GM23338 (cell line): ENCODE data around the gene CDH23. TPM values are rescaled to one million over a fixed set of nuclear protein-coding genes. Genes with fewer than 3 reads are reported as not detected.

ENCODE experiments used
- ATAC-seq: fragments of 200-7000 bp; cut with Tn5 transposase; 3 replicates; pipeline ENCODE4 v1.9.1; 2020
- DNase-seq: peaks from one replicate; pipeline ENCODE4 v3.0.0-alpha.2; 2015; ENCODE audit warnings: low spot score
- H2AFZ ChIP-seq: fragments of 200-600 bp; sonication (generic); 2 replicates; pipeline ENCODE4 v1.8.0; 2016; ENCODE audit warnings: antibody characterized with exemption, mild to moderate bottlenecking, moderate library complexity
- H3F3A ChIP-seq: fragments of 200-600 bp; sonication (generic); replicated peaks from 2 replicates; pipeline ENCODE4 v1.8.0; 2017; ENCODE audit warnings: antibody characterized with exemption, mixed run types, low read depth
- H3K27ac ChIP-seq: fragments of 200-600 bp; sonication (generic); 2 replicates; pipeline ENCODE4 v1.6.1; 2016; ENCODE audit warnings: low read depth
- H3K27me3 ChIP-seq: fragments of 200-600 bp; sonication (generic); 2 replicates; pipeline ENCODE4 v1.8.0; 2016; ENCODE audit warnings: mild to moderate bottlenecking, mixed run types, moderate library complexity; ENCODE audit not compliant: insufficient read depth
- H3K36me3 ChIP-seq: fragments of 200-600 bp; sonication (generic); 2 replicates; pipeline ENCODE4 v1.8.0; 2016; ENCODE audit warnings: mild to moderate bottlenecking; ENCODE audit not compliant: insufficient read depth
- H3K4me1 ChIP-seq: fragments of 200-600 bp; sonication (generic); 2 replicates; pipeline ENCODE4 v1.8.0; 2016; ENCODE audit warnings: mild to moderate bottlenecking, moderate library complexity; ENCODE audit not compliant: insufficient read depth
- H3K4me2 ChIP-seq: fragments of 200-600 bp; sonication (generic); 2 replicates; pipeline ENCODE4 v1.7.1; 2017; ENCODE audit warnings: mixed run types
- H3K4me3 ChIP-seq: fragments of 200-600 bp; sonication (generic); 2 replicates; pipeline ENCODE4 v1.6.1; 2016; ENCODE audit warnings: mixed run types
- H3K79me2 ChIP-seq: fragments of 200-600 bp; sonication (generic); replicated peaks from 2 replicates; pipeline ENCODE4 v1.8.0; 2017; ENCODE audit warnings: mild to moderate bottlenecking; ENCODE audit not compliant: insufficient read depth
- H3K9me2 ChIP-seq: fragments of 200-600 bp; sonication (generic); 2 replicates; pipeline ENCODE4 v1.8.0; 2017; ENCODE audit not compliant: insufficient read depth
- H4K20me1 ChIP-seq: fragments of 200-600 bp; sonication (generic); replicated peaks from 2 replicates; pipeline ENCODE4 v1.8.0; 2017; ENCODE audit warnings: mild to moderate bottlenecking; ENCODE audit not compliant: insufficient read depth
- H3K27ac Mint-ChIP-seq: 2 replicates; pipeline ENCODE4 v1.8.0; 2020; ENCODE audit warnings: inconsistent platforms, mild to moderate bottlenecking, moderate library complexity, mixed read lengths
- H3K27me3 Mint-ChIP-seq: 3 replicates; pipeline ENCODE4 v1.8.0; 2022; ENCODE audit warnings: low read depth, mild to moderate bottlenecking, moderate library complexity, mixed read lengths, inconsistent platforms; ENCODE audit not compliant: insufficient read depth, poor library complexity
- H3K36me3 Mint-ChIP-seq: 3 replicates; pipeline ENCODE4 v1.8.0; 2021; ENCODE audit warnings: low read depth, mild to moderate bottlenecking, inconsistent platforms, moderate library complexity, mixed read lengths
- H3K4me1 Mint-ChIP-seq: 3 replicates; pipeline ENCODE4 v1.8.0; 2020; ENCODE audit warnings: mild to moderate bottlenecking, inconsistent platforms, mixed read lengths
- H3K4me3 Mint-ChIP-seq: 3 replicates; pipeline ENCODE4 v1.8.0; 2021; ENCODE audit warnings: moderate library complexity, mild to moderate bottlenecking, inconsistent platforms, mixed read lengths
- H3K9me3 Mint-ChIP-seq: 3 replicates; pipeline ENCODE4 v1.8.0; 2020; ENCODE audit warnings: moderate library complexity, mild to moderate bottlenecking, inconsistent platforms, mixed read lengths
- EZH2 ChIP-seq: fragments of 200-600 bp; sonication (generic); IDR thresholded peaks from one replicate; pipeline ENCODE4 v1.8.0; 2017; ENCODE audit warnings: antibody characterized with exemption, mild to moderate bottlenecking, low read depth; ENCODE audit not compliant: unreplicated experiment
- EZH2phosphoT487 ChIP-seq: fragments of 200-600 bp; sonication (generic); IDR thresholded peaks from one replicate; pipeline ENCODE4 v1.8.1; 2018; ENCODE audit warnings: antibody characterized with exemption; ENCODE audit not compliant: unreplicated experiment
- NANOG ChIP-seq: IDR thresholded peaks from 2 replicates; pipeline ENCODE4 v1.6.1; 2016; ENCODE audit warnings: antibody characterized with exemption, borderline replicate concordance
- POLR2AphosphoS5 ChIP-seq: IDR thresholded peaks from 2 replicates; pipeline ENCODE4 v1.6.1; 2016; ENCODE audit warnings: antibody characterized with exemption, low read depth
- STAT1 ChIP-seq: IDR thresholded peaks from one replicate; pipeline ENCODE4 v1.6.1; 2016; ENCODE audit warnings: antibody characterized with exemption; ENCODE audit not compliant: unreplicated experiment
- ZNF331 ChIP-seq: fragments of 250-450 bp; sonication (Bioruptor Pico); IDR thresholded peaks from 2 replicates; pipeline ENCODE4 v1.5.0; 2020; ENCODE audit warnings: low read depth, mild to moderate bottlenecking, moderate library complexity
- ZNF462 ChIP-seq: fragments of 250-450 bp; sonication (Bioruptor Pico); IDR thresholded peaks from 2 replicates; pipeline ENCODE4 v1.5.0; 2020; ENCODE audit warnings: mild to moderate bottlenecking, moderate library complexity
- polyA plus RNA-seq: library from polyadenylated mRNA; unstranded; fragments of >200 nt; fragmentation: Nextera tagmentation; extraction: Ambion mirVana; gene quantifications from 2 replicates; pipeline ENCODE4 v1.2.1, GENCODE V29; 2016
- total RNA-seq: library from RNA; depleted of rRNA; stranded (reverse); fragments of >200 nt; shearing (Covaris generic); gene quantifications from 2 replicates; pipeline ENCODE4 v1.2.3, GENCODE V29; 2014
- TF ChIP-seq, protein P1 (sequence below): IDR thresholded peaks from one replicate; pipeline ENCODE4 v1.6.1; 2018; ENCODE audit warnings: antibody characterized with exemption; ENCODE audit not compliant: unreplicated experiment
- TF ChIP-seq, protein P2 (sequence below), 2 experiments: fragments of 200-600 bp in 1 of 2; sonication (generic) in 1 of 2; conservative IDR thresholded peaks; 2 replicates each; pipeline versions ENCODE4 v1.5.1 to v1.6.1; 2016 to 2017; ENCODE audit warnings: antibody characterized with exemption in 2 of 2, low read depth in 2 of 2, mild to moderate bottlenecking in 2 of 2, moderate library complexity in 1 of 2

CDH23 gene
- total and polyA plus RNA-seq, 2 experiments from 2014 or later, result 0.95 to 4.3 TPM

DNA sequence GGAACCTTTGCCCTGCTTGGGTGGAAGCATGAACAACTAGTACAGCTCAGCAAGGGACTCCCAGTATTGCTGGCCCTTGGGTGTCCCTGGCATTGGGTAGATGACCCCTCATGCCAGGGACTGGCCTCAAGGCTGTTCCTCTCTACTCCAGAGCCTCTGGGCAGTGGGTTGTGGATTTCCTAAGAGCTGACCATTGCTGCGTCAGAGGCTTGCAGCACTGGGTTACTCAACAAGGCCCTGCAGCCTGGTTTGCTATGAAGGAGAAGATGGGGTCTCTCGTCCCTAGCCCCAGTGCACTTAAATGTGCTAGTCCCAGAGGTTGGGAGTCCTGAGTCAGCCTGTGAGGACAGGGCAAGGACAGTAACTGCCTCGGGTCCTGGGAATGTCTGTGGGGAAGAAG is 374.1 kb downstream of the CDH23 start:
- Histone ChIP-seq H3K79me2 (no peaks in the 10 kb centered on the region), H3K9me2 (no peaks in the 10 kb centered on the region), H3K4me2 (no peak overlapping the region), H3K4me3 (no peak overlapping the region), H3K27me3 (peaks cover 12% of the 10 kb centered on the region; the same call in 1 of the 2 replicates), H4K20me1 (no peaks in the 10 kb centered on the region), H3K27ac (no peak overlapping the region), H3K36me3 (no peaks in the 10 kb centered on the region), H2AFZ (no peak overlapping the region), H3K4me1 (no peaks in the 10 kb centered on the region), H3F3A (no peaks in the 10 kb centered on the region)
- no peak overlapping the region for H3K4me3 Mint-ChIP-seq
- H3K36me3 Mint-ChIP-seq, result no peaks in the 10 kb centered on the region
- ATAC-seq, result no peak
- no peaks in the 10 kb centered on the region; the same call in 2 of the 3 replicates for H3K9me3 Mint-ChIP-seq
- no peak for TF ChIP-seq NANOG
- TF ChIP-seq EZH2phosphoT487, result no peak
- no peak for TF ChIP-seq ZNF331
- TF ChIP-seq STAT1, result no peak
- TF ChIP-seq EZH2, result no peak
- TF ChIP-seq, protein P1, sequence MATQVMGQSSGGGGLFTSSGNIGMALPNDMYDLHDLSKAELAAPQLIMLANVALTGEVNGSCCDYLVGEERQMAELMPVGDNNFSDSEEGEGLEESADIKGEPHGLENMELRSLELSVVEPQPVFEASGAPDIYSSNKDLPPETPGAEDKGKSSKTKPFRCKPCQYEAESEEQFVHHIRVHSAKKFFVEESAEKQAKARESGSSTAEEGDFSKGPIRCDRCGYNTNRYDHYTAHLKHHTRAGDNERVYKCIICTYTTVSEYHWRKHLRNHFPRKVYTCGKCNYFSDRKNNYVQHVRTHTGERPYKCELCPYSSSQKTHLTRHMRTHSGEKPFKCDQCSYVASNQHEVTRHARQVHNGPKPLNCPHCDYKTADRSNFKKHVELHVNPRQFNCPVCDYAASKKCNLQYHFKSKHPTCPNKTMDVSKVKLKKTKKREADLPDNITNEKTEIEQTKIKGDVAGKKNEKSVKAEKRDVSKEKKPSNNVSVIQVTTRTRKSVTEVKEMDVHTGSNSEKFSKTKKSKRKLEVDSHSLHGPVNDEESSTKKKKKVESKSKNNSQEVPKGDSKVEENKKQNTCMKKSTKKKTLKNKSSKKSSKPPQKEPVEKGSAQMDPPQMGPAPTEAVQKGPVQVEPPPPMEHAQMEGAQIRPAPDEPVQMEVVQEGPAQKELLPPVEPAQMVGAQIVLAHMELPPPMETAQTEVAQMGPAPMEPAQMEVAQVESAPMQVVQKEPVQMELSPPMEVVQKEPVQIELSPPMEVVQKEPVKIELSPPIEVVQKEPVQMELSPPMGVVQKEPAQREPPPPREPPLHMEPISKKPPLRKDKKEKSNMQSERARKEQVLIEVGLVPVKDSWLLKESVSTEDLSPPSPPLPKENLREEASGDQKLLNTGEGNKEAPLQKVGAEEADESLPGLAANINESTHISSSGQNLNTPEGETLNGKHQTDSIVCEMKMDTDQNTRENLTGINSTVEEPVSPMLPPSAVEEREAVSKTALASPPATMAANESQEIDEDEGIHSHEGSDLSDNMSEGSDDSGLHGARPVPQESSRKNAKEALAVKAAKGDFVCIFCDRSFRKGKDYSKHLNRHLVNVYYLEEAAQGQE, result no peak
- TF ChIP-seq, protein P2, sequence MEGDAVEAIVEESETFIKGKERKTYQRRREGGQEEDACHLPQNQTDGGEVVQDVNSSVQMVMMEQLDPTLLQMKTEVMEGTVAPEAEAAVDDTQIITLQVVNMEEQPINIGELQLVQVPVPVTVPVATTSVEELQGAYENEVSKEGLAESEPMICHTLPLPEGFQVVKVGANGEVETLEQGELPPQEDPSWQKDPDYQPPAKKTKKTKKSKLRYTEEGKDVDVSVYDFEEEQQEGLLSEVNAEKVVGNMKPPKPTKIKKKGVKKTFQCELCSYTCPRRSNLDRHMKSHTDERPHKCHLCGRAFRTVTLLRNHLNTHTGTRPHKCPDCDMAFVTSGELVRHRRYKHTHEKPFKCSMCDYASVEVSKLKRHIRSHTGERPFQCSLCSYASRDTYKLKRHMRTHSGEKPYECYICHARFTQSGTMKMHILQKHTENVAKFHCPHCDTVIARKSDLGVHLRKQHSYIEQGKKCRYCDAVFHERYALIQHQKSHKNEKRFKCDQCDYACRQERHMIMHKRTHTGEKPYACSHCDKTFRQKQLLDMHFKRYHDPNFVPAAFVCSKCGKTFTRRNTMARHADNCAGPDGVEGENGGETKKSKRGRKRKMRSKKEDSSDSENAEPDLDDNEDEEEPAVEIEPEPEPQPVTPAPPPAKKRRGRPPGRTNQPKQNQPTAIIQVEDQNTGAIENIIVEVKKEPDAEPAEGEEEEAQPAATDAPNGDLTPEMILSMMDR (conservative IDR thresholded peaks at IDR 0.05; ENCODE audit: low read depth in 2 of 2), result no peak
- no peak for TF ChIP-seq POLR2AphosphoS5
- no peak for TF ChIP-seq ZNF462
- peaks cover 14% of the 10 kb centered on the region for H3K27me3 Mint-ChIP-seq
- H3K4me1 Mint-ChIP-seq, result peaks cover 9% of the 10 kb centered on the region
- no peak for DNase-seq
- no peak overlapping the region for H3K27ac Mint-ChIP-seq
